Skin epidermis (tissue), 12 donors: Measurements from ENCODE around the gene GNPDA2.

Source experiments
- H3K27ac ChIP-seq, 21 experiments: fragments of 200-600 bp; sonication (generic) in 11 of 21; one replicate each; pipeline ENCODE4 v1.5.0; 2020; ENCODE audit warnings: mild to moderate bottlenecking in 3 of 21, inconsistent platforms in 2 of 21, moderate library complexity in 2 of 21
- H3K4me3 ChIP-seq, 7 experiments: fragments of 200-600 bp; sonication (generic) in 2 of 7; one replicate each; pipeline ENCODE4 v1.5.0; 2020; ENCODE audit warnings: inconsistent platforms in 2 of 7, mild to moderate bottlenecking in 2 of 7, moderate library complexity in 1 of 7

The GNPDA2 gene

DNA sequence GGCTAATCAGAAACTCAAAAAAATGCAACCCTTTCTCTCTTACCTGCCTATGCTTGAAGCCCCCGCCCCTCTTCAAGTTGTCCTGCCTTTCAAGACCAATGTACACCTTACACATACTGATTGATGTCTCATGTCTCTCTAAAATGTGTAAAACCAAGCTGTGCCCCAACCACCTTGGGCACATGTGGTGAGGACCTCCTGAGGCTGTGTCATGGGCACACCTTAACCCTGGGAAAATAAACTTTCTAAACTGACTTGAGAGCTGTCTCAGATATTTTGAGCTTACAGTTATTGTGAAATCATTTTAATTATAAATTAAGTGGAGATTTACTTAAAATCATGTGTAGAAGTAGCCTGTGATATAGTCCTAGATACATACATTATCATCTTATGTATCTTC is 25.9 kb downstream of the GNPDA2 start:
- no peak overlapping the region for H3K27ac ChIP-seq
- no peak overlapping the region for H3K4me3 ChIP-seq

GRCh38 chr4:44684648-44685047 is 41.7 kb downstream of the GNPDA2 start:
- Histone ChIP-seq H3K4me3 (no peak overlapping the region), H3K27ac (no peak overlapping the region)

DNA sequence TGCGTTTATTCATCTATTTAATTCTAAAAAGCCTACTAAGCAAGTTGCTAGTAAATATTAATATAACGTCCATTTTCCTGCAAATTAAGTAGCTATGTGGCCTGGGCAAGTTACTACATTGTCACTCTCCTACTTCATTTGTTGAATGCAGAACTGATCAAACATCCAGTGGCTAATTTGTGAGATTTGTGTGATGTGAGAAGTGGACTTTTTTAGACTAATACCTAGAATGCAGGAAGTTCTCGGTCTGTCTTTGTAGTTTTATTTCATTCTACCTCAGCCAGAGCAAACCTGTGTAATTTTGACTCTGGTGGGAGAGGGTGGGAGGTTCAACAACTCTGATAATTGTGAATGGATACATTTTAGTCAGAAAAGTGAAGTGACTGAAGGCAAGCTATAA is 47.3 kb downstream of the GNPDA2 start:
- peak overlapping the region; percentile 84 to 98 (median 92) for H3K27ac ChIP-seq
- peak overlapping the region; percentile 68 to 96 (median 86) for H3K4me3 ChIP-seq

DNA sequence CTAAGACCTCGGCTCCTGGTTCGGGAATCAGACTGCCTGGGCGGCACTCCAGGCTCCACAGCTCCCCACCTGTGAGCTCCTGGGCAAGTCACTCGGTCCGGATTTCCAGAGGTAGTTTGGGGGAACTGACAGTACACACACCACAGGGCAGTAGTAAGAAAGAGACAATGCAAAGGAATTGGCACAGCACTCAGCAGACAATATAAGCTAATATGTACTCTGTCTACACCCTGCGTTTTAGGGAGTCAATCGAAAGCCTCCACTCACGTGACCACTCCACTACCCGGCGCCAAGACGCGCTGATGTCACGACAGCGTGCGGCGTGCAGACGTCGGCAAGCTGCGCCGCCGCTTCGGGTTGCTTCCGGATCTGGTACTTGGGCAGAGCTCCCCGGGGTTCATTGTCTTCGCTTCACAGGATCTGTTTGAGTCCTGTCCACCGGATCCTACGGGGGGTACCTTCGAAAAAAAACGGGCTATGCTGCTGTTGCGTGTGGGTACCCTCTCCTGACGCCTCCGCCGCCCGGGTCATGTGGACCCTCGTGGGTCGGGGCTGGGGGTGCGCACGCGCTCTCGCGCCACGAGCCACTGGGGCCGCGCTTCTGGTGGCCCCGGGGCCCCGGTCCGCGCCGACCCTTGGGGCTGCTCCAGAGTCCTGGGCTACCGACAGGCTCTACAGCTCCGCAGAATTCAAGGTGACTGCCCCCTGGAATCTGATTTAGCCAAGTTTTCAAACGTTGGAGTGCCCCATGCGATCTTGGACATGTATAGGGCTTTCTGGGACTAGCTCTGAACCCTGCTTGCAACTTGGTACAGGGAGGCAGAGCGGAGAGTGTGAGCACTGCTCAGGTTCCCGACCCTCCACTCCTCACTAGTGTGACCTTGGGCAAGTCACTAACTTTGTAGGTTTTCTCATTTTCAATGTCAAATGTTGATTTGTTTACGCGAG is 48.0 kb downstream of the GNPDA2 start, which contains the start of gene GUF1:
Gene GUF1, plus strand, starts transcription at position 327 of the 948 bp plus-strand sequence. Its CDS starts 203 bp downstream, at position 530.
- H3K4me3 ChIP-seq: peak within 1 kb of the TSS; percentile 68 to 96 (median 86)

DNA sequence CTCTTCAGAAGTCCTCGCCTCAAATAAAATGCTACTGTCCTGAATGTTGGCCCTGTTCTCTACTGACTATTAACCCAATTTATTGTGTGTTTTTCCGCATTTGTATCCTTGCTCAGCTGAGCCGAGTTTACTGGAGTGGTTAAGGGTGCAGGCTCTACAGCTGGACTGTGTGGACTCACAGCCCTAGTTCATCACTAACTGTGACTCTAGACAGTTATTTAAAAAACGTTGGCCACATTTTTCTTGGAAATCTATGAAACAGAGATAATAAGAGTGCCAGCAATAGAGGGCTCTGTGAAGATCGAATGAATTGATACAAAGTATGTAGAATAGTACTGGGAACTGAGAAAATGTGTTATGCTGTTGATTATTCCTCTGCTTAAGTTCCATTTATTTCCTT is 51.0 kb downstream of the GNPDA2 start:
- no peak overlapping the region for H3K4me3 ChIP-seq
- no peak overlapping the region for H3K27ac ChIP-seq

More for the DNA sequence above, 48.0 kb downstream of the GNPDA2 start, which contains the start of gene GUF1:
- H3K27ac ChIP-seq: peak within 1 kb of the TSS; percentile 84 to 98 (median 92)

- Histone ChIP-seq H3K4me3 (no peak overlapping the region), H3K27ac (no peak overlapping the region)
Observed at GRCh38 chr4:44674471-44674870, 51.9 kb downstream of the GNPDA2 start.

GRCh38 chr4:44671636-44672035 is 54.7 kb downstream of the GNPDA2 start:
- Histone ChIP-seq H3K4me3 (no peak overlapping the region), H3K27ac (no peak overlapping the region)

DNA sequence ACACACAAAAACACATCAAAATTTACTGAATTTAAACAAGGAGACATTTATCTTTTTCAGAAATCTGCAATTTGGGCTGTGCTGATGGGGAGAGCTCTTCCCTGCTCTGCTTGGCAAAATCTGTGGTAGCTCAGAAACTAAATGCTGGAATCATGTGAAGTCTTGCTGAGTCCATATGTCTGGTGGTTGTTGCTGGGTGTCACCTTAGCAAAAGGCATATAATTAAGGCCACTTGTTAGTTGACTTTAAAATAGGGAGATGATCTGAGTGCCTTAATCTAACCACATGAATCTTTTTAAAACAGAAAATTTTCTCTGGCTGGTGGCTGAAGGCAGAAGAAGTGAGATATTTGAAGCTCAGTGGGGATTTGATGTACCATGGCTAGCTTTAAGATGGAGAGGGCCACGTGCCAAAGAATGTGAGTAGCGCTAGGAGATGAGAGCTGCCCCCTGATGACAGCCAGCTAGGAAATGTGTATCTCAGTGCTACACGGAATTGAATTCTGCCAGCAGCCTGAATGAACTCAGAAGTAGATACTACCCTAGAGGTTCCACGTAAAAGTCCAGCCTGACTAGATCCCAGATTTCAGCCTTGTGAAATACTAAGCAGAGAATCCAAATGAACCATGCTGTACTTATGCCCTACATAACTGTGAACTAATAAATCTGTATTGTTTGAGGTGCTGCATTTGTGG is 55.7 kb downstream of the GNPDA2 start:
- no peak overlapping the region for H3K27ac ChIP-seq
- H3K4me3 ChIP-seq: no peak overlapping the region

GRCh38 chr4:44668526-44668925 is 57.8 kb downstream of the GNPDA2 start:
- Histone ChIP-seq H3K27ac (no peak overlapping the region), H3K4me3 (no peak overlapping the region)

DNA sequence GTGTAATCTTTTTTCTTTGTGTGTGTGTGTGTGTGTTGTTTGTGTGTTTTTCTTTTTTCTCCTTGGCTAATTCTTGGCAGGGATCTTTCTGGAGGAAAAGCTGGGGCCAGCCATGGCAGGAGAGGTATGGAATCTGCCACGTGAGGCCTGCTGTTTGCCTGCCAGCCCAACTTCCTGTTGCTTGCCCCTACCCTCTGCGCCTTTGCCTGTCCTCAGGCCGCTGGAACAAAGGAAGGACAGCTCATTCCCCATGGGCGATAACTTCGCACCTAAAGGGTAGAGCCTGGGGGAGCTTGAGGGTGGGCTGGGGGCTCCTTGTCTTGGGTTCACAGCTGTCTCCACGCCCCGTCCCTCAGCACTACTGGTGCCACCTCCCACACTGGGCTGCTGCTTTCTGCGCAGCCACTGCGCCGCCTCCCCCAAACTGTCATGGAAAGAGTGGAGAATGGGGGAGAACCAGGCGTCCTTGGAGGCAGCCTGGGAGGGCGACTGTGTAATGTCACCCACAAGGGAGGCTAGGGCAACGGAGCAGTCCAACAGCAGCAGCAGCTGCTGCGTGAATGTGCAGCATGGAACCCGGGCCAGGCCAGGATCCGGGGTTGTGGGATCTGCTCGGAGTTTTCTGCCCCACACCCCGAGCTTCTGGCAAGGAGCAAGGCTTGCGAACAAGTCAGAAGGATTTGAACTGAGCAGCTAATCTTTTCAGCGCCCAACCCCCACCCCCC is 62.7 kb downstream of the GNPDA2 start:
- H3K4me3 ChIP-seq: no peak overlapping the region
- H3K27ac ChIP-seq: no peak overlapping the region

DNA sequence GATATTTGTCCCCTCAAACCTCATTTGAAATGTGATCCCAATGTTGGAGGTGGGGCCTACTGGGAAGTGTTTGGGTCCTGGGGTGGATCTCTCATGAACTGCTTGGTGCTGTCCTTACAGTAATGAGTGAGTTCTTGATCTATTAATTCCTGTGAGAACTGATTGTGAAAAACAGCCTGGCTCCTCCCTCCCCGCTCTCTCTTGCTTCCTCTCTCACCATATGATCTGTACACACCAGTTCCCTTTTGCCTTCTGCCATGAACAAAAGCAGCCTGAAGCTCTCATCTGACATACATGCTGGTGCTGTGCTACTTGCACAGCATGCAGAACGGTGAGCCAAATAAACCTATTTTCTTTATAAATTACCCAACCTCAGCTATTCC is 63.7 kb downstream of the GNPDA2 start:
- Histone ChIP-seq H3K27ac (no peak overlapping the region), H3K4me3 (no peak overlapping the region)

GRCh38 chr4:44661940-44662622 is 64.3 kb downstream of the GNPDA2 start:
- Histone ChIP-seq H3K27ac (no peak overlapping the region), H3K4me3 (no peak overlapping the region)

DNA sequence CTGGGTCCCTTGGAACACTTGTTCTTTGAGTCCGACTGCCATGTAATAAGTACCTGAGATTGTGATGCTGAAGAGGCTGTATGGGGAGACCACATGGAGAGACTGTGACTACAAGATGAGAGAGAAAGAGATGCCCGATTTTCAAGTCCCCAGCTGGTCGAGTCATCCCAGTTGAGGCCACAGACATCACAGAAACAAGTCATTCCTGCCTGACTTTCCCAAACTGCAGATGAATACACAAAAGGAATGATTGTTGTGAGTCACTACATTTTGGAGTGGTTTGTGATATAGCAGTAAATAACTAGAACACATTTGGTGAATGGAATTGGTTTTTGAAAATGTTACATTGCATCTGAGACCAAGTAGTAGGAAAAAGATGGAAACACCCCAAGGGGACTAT is 66.0 kb downstream of the GNPDA2 start:
- Histone ChIP-seq H3K27ac (no peak overlapping the region), H3K4me3 (no peak overlapping the region)

DNA sequence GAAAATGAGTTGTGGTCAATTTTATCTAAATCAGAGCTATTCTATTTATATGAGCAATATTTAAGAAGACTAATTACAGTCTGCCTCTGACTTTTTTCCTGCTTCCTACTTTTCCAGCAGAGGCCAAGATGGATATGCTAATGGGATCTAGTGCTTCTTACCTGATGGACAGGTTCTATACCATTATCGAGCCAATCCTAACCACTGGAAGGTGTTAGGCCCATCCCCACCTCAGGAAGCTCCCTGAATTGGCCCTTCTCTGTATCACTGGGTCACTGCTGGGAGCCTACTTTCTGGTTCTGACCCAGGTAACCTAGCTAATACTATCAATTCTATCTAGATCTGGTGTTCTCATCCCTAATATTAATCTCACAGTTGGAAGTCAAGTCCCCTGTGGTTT is 74.4 kb downstream of the GNPDA2 start:
- H3K27ac ChIP-seq: no peak overlapping the region
- no peak overlapping the region for H3K4me3 ChIP-seq
